HepG2 (cell line): Measurements from ENCODE around the gene ZKSCAN8. TPM values are rescaled to one million over a fixed set of nuclear protein-coding genes. Genes with fewer than 3 reads are reported as not detected.

ENCODE experiments used
- ATF5 ChIP-seq: sonication (generic); formaldehyde crosslinking; IDR thresholded peaks from 2 replicates; pipeline ENCODE4 v1.4.0; 2020; ENCODE audit warnings: mild to moderate bottlenecking, low read depth, missing genetic modification reagents
- ELK4 ChIP-seq: sonication (generic); formaldehyde crosslinking; IDR thresholded peaks from 2 replicates; pipeline ENCODE4 v1.9.0; 2021; ENCODE audit warnings: missing genetic modification reagents, borderline replicate concordance
- GABPB1 ChIP-seq: IDR thresholded peaks from 2 replicates; pipeline ENCODE4 v1.6.1; 2016; ENCODE audit warnings: mild to moderate bottlenecking, missing genetic modification reagents, moderate library complexity, missing compliant biosample characterization
- MIER3 ChIP-seq: IDR thresholded peaks from 2 replicates; pipeline ENCODE4 v1.6.1; 2016; ENCODE audit warnings: missing compliant biosample characterization, borderline replicate concordance
- NKX3-1 ChIP-seq: sonication (generic); formaldehyde crosslinking; IDR thresholded peaks from 2 replicates; pipeline ENCODE4 v1.5.0; 2020; ENCODE audit warnings: missing genetic modification reagents
- NONO ChIP-seq, 2 experiments: fragments of 450-650 bp in 1 of 2; sonication (generic) in 1 of 2; formaldehyde crosslinking in 1 of 2; IDR thresholded peaks in 1 of 2; conservative IDR thresholded peaks in 1 of 2; 2 replicates each; pipeline versions ENCODE4 v1.6.1 to v1.8.0; 2017 to 2022; ENCODE audit warnings: mild to moderate bottlenecking in 1 of 2, missing genetic modification reagents in 1 of 2, moderate library complexity in 1 of 2
- PHF21A ChIP-seq: sonication (generic); formaldehyde crosslinking; IDR thresholded peaks from 2 replicates; pipeline ENCODE4 v1.5.0; 2020; ENCODE audit warnings: mild to moderate bottlenecking, missing genetic modification reagents
- PRPF4 ChIP-seq: fragments of 200-400 bp; formaldehyde crosslinking; IDR thresholded peaks from 2 replicates; pipeline ENCODE4 v1.6.1; 2016; ENCODE audit warnings: low read length, low read depth; ENCODE audit not compliant: poor library complexity, severe bottlenecking
- SAFB2 ChIP-seq: sonication (generic); formaldehyde crosslinking; IDR thresholded peaks from 2 replicates; pipeline ENCODE4 v1.5.1; 2020; ENCODE audit warnings: missing genetic modification reagents, low read depth, mild to moderate bottlenecking, borderline replicate concordance
- SOX6 ChIP-seq, 2 experiments: fragments of 450-650 bp in 1 of 2; sonication (generic) in 1 of 2; formaldehyde crosslinking in 1 of 2; IDR thresholded peaks; 2 replicates each; pipeline versions ENCODE4 v1.4.0 to v1.6.1; 2017 to 2020; ENCODE audit warnings: antibody characterized with exemption in 1 of 2, mild to moderate bottlenecking in 1 of 2, missing genetic modification reagents in 1 of 2
- SYNCRIP ChIP-seq: fragments of 200-400 bp; formaldehyde crosslinking; IDR thresholded peaks from 2 replicates; pipeline ENCODE4 v1.6.1; 2018; ENCODE audit warnings: mild to moderate bottlenecking, low read depth, low read length; ENCODE audit not compliant: insufficient read depth
- TFAP4 ChIP-seq: sonication (generic); IDR thresholded peaks from 2 replicates; pipeline ENCODE4 v1.6.1; 2016; ENCODE audit warnings: low read depth, borderline replicate concordance
- TFDP1 ChIP-seq: IDR thresholded peaks from 2 replicates; pipeline ENCODE4 v1.6.1; 2016; ENCODE audit warnings: missing compliant biosample characterization, missing genetic modification reagents, borderline replicate concordance
- XRCC5 ChIP-seq: fragments of 200-400 bp; formaldehyde crosslinking; optimal IDR thresholded peaks from 2 replicates; pipeline ENCODE3; 2017; ENCODE audit warnings: mild to moderate bottlenecking, low read length
- YEATS4 ChIP-seq: sonication (generic); formaldehyde crosslinking; IDR thresholded peaks from 2 replicates; pipeline ENCODE4 v1.4.0; 2020; ENCODE audit warnings: missing genetic modification reagents, borderline replicate concordance
- ZMYM3 ChIP-seq: sonication (generic); formaldehyde crosslinking; IDR thresholded peaks from 2 replicates; pipeline ENCODE4 v1.5.1; 2020; ENCODE audit warnings: mild to moderate bottlenecking, missing genetic modification reagents
- ZNF205 ChIP-seq: IDR thresholded peaks from 2 replicates; pipeline ENCODE4 v1.6.1; 2018; ENCODE audit warnings: missing biosample characterization, missing genetic modification reagents
- ZNF224 ChIP-seq: sonication (generic); formaldehyde crosslinking; IDR thresholded peaks from 2 replicates; pipeline ENCODE4 v1.5.0; 2020; ENCODE audit warnings: mild to moderate bottlenecking, missing genetic modification reagents
- ZNF225 ChIP-seq: sonication (generic); formaldehyde crosslinking; IDR thresholded peaks from 2 replicates; pipeline ENCODE4 v1.4.0; 2020; ENCODE audit warnings: mild to moderate bottlenecking, missing genetic modification reagents
- ZNF264 ChIP-seq: sonication (generic); formaldehyde crosslinking; IDR thresholded peaks from 2 replicates; pipeline ENCODE4 v1.4.0; 2020; ENCODE audit warnings: missing genetic modification reagents
- ZNF317 ChIP-seq: sonication (generic); formaldehyde crosslinking; IDR thresholded peaks from 2 replicates; pipeline ENCODE4 v1.5.0; 2020; ENCODE audit warnings: mild to moderate bottlenecking, missing genetic modification reagents
- ZNF383 ChIP-seq: sonication (generic); formaldehyde crosslinking; IDR thresholded peaks from 2 replicates; pipeline ENCODE4 v1.4.0; 2020; ENCODE audit warnings: missing genetic modification reagents, mild to moderate bottlenecking, borderline replicate concordance
- ZNF512 ChIP-seq: sonication (generic); formaldehyde crosslinking; IDR thresholded peaks from 2 replicates; pipeline ENCODE4 v1.4.0; 2020; ENCODE audit warnings: mild to moderate bottlenecking, missing genetic modification reagents
- polyA plus RNA-seq, 8 experiments: library from polyadenylated mRNA; depleted of rRNA in 3 of 8; stranded (reverse) in 7 of 8; unstranded in 1 of 8; fragments of >200 nt; fragmentation: Illumina TruSeq in 4 of 8; extraction: Trizol in 4 of 8; gene quantifications; 2 replicates each; pipeline versions ENCODE4 v1.2.1 to v1.2.3, GENCODE V29; 2011 to 2016; ENCODE audit warnings: low read depth in 4 of 8, missing spikeins in 1 of 8, mixed read lengths in 1 of 8; ENCODE audit not compliant: insufficient read depth in 1 of 8
- total RNA-seq, 5 experiments: library from RNA; depleted of rRNA; stranded (reverse); fragments of >200 nt; fragmentation: Illumina TruSeq; extraction: Trizol; gene quantifications; 2 replicates each; pipeline ENCODE4 v1.2.3, GENCODE V29; 2016; ENCODE audit warnings: low read depth in 1 of 5

ZKSCAN8 gene
- total and polyA plus RNA-seq, 2 of the 13 experiments (the other 11 are each of a cell fraction or from before 2014, with no cell fraction given): 12.4 to 20.9 TPM

- no peak for TF ChIP-seq SYNCRIP
- TF ChIP-seq ZNF383: no peak; the same call in 1 of the 2 replicates
- TF ChIP-seq PHF21A (CRISPR knock-in tag): peak; percentile 99
- TF ChIP-seq SOX6 (IDR thresholded peaks at IDR 0.05): no peak
- TF ChIP-seq SOX6 (CRISPR knock-in tag; IDR thresholded peaks at IDR 0.05): peak; percentile 69
- no peak for TF ChIP-seq ZMYM3 (CRISPR knock-in tag)
- no peak for TF ChIP-seq ATF5 (CRISPR knock-in tag)
- TF ChIP-seq ELK4 (CRISPR knock-in tag): no peak
- peak; percentile 94 for TF ChIP-seq ZNF264 (CRISPR knock-in tag)
- TF ChIP-seq NKX3-1 (CRISPR knock-in tag): peak; percentile 82
- peak; percentile 91 for TF ChIP-seq ZNF317 (CRISPR knock-in tag)
- TF ChIP-seq ZNF512 (CRISPR knock-in tag): peak; percentile 58; the same call in 1 of the 2 replicates
- peak; percentile 99 for TF ChIP-seq XRCC5
- TF ChIP-seq ZNF205 (CRISPR knock-in tag): peak; percentile 94
- peak; percentile 28; the same call in 1 of the 2 replicates for TF ChIP-seq TFAP4
- no peak; the same call in 1 of the 2 replicates for TF ChIP-seq ZNF224 (CRISPR knock-in tag)
- TF ChIP-seq PRPF4: no peak
- no peak for TF ChIP-seq NONO (IDR thresholded peaks at IDR 0.05)
- TF ChIP-seq NONO (CRISPR knock-in tag; conservative IDR thresholded peaks at IDR 0.05): peak; percentile 93
- peak; percentile 87; the same call in 1 of the 2 replicates for TF ChIP-seq MIER3 (CRISPR knock-in tag)
- TF ChIP-seq ZNF225: peak; percentile 72
- TF ChIP-seq SAFB2 (CRISPR knock-in tag): peak; percentile 69; the same call in 1 of the 2 replicates
- peak; percentile 98 for TF ChIP-seq YEATS4 (CRISPR knock-in tag)
- TF ChIP-seq TFDP1 (CRISPR knock-in tag): peak; percentile 64; the same call in 1 of the 2 replicates
- peak; percentile 99 for TF ChIP-seq GABPB1 (CRISPR knock-in tag)
Measured at GRCh38 chr6:28136585-28137504, 4.8 kb upstream of the ZKSCAN8 start (continued).
